Vagina (tissue), 2 donors: ENCODE data around the gene MPV17. TPM values are rescaled to one million over a fixed set of nuclear protein-coding genes. Genes with fewer than 3 reads are reported as not detected.

ENCODE experiments used
- DNase-seq, 2 donors: peaks; one replicate each; pipeline ENCODE4 v3.0.0-alpha.2; 2017; ENCODE audit errors: extremely low spot score in 2 of 2
- H3K27ac ChIP-seq: fragments of 200-600 bp; sonication (generic); one replicate; pipeline ENCODE4 v1.5.1; 2019
- H3K27me3 ChIP-seq: fragments of 200-600 bp; sonication (generic); one replicate; pipeline ENCODE4 v1.5.1; 2019
- H3K36me3 ChIP-seq, 2 donors: fragments of 200-600 bp; sonication (generic); one replicate each; pipeline ENCODE4 v1.5.1; 2017 to 2019
- H3K4me1 ChIP-seq: fragments of 200-600 bp; sonication (generic); one replicate; pipeline ENCODE4 v1.5.1; 2019
- H3K4me3 ChIP-seq, 2 donors: fragments of 200-600 bp; sonication (generic); 1 replicate in 1 of 2; 2 replicates in 1 of 2; pipeline ENCODE4 v1.5.1; 2016 to 2019
- H3K9me3 ChIP-seq: fragments of 200-600 bp; sonication (generic); one replicate; pipeline ENCODE4 v1.5.1; 2019
- CTCF ChIP-seq, 3 experiments: fragments of 450-650 bp in 2 of 3; fragments of 200-600 bp in 1 of 3; sonication (generic) in 1 of 3; IDR thresholded peaks; one replicate each; pipeline ENCODE4 v1.5.1; 2017 to 2019; ENCODE audit warnings: antibody characterized with exemption in 3 of 3, mild to moderate bottlenecking in 2 of 3, moderate library complexity in 2 of 3
- POLR2A ChIP-seq, 2 donors: fragments of 450-650 bp; IDR thresholded peaks; one replicate each; pipeline ENCODE4 v1.6.1; 2017; ENCODE audit warnings: antibody characterized with exemption in 2 of 2, mild to moderate bottlenecking in 2 of 2, moderate library complexity in 2 of 2
- POLR2AphosphoS5 ChIP-seq, 2 donors: sonication (generic); formaldehyde crosslinking; IDR thresholded peaks; one replicate each; pipeline ENCODE4 v1.9.0; 2017; ENCODE audit warnings: antibody characterized with exemption in 2 of 2, mild to moderate bottlenecking in 2 of 2, low read depth in 1 of 2; ENCODE audit not compliant: insufficient read depth in 1 of 2
- intact Hi-C: fragments of 100-400 bp; cut with DNase I; formaldehyde crosslinking; loops from one replicate; pipeline ENCODE4 v1.15.1; 2023
- total RNA-seq: library from RNA; depleted of rRNA; stranded (reverse); fragments of >200 nt; gene quantifications from one replicate; pipeline ENCODE4 v1.2.3, GENCODE V29; 2016

Gene MPV17
- total RNA-seq, 1 donor from 2014 or later: 55.7 TPM

- H3K27me3 ChIP-seq: peaks cover 30% of the 10 kb centered on the region
- H3K36me3 ChIP-seq: no peaks in the 10 kb centered on the region
- H3K4me3 ChIP-seq: peak overlapping the region; percentile 24 to 33
- no peaks in the 10 kb centered on the region for H3K9me3 ChIP-seq
- no peak for TF ChIP-seq CTCF (IDR thresholded peaks at IDR 0.05)
- no peak for TF ChIP-seq POLR2A (IDR thresholded peaks at IDR 0.05)
- no peak for TF ChIP-seq POLR2AphosphoS5 (IDR thresholded peaks at IDR 0.05; ENCODE audit: insufficient read depth in 1 of 2, low read depth in 1 of 2)
- DNase-seq: no peak
- peaks cover 31% of the 10 kb centered on the region for H3K4me1 ChIP-seq
- intact Hi-C loops: no loop called here
- H3K27ac ChIP-seq: no peak overlapping the region
Measured at GRCh38 chr2:27264253-27264752, 58.6 kb downstream of the MPV17 start.

GRCh38 chr2:27263287-27264252, 59.3 kb downstream of the MPV17 start:
- DNase-seq: no peak
- H3K36me3 ChIP-seq: no peaks in the 10 kb centered on the region
- TF ChIP-seq POLR2A (IDR thresholded peaks at IDR 0.05) (no peak), POLR2AphosphoS5 (IDR thresholded peaks at IDR 0.05; ENCODE audit: insufficient read depth in 1 of 2, low read depth in 1 of 2) (no peak), CTCF (IDR thresholded peaks at IDR 0.05) (no peak)
- no peaks in the 10 kb centered on the region for H3K9me3 ChIP-seq
- peak overlapping the region; percentile 37 to 45 for H3K4me3 ChIP-seq
- H3K27ac ChIP-seq: no peak overlapping the region
- intact Hi-C loops: no loop called here
- H3K4me1 ChIP-seq: peaks cover 31% of the 10 kb centered on the region
- H3K27me3 ChIP-seq: peaks cover 30% of the 10 kb centered on the region

- TF ChIP-seq POLR2AphosphoS5 (IDR thresholded peaks at IDR 0.05; ENCODE audit: insufficient read depth in 1 of 2, low read depth in 1 of 2) (no peak), CTCF (IDR thresholded peaks at IDR 0.05) (no peak), POLR2A (IDR thresholded peaks at IDR 0.05) (no peak)
- peaks cover 31% of the 10 kb centered on the region for H3K4me1 ChIP-seq
- no peak for DNase-seq
- H3K27me3 ChIP-seq: peaks cover 30% of the 10 kb centered on the region
- H3K27ac ChIP-seq: no peak within 1 kb of the TSS
- H3K9me3 ChIP-seq: no peaks in the 10 kb centered on the region
- intact Hi-C loops: no loop called here
- peak within 1 kb of the TSS; percentile 37 to 45 for H3K4me3 ChIP-seq
- no peaks in the 10 kb centered on the region for H3K36me3 ChIP-seq
Measured at GRCh38 chr2:27262379-27263286, 60.3 kb downstream of the MPV17 start, which contains the start of gene SLC30A3. SLC30A3 (minus strand) TSS chr2:27263047; CDS start chr2:27262906, 141 bp downstream.

- intact Hi-C loops: no loop called here
- Histone ChIP-seq H3K9me3 (no peaks in the 10 kb centered on the region), H3K27me3 (peaks cover 30% of the 10 kb centered on the region), H3K4me1 (peaks cover 31% of the 10 kb centered on the region), H3K36me3 (no peaks in the 10 kb centered on the region), H3K27ac (no peak overlapping the region), H3K4me3 (peak overlapping the region in 1 of 2 donors; percentile 37)
- DNase-seq: no peak
- TF ChIP-seq POLR2AphosphoS5 (IDR thresholded peaks at IDR 0.05; ENCODE audit: insufficient read depth in 1 of 2, low read depth in 1 of 2) (no peak), POLR2A (IDR thresholded peaks at IDR 0.05) (no peak), CTCF (IDR thresholded peaks at IDR 0.05) (no peak)
Measured at GRCh38 chr2:27261926-27262298, 61.0 kb downstream of the MPV17 start.
